ENCODE results near the gene BRD3. TPM values are rescaled to one million over a fixed set of nuclear protein-coding genes. Genes with fewer than 3 reads are reported as not detected.

BRD3 gene
- total RNA-seq, 1 experiment from 2014 or later, result 47.3 TPM

DNA sequence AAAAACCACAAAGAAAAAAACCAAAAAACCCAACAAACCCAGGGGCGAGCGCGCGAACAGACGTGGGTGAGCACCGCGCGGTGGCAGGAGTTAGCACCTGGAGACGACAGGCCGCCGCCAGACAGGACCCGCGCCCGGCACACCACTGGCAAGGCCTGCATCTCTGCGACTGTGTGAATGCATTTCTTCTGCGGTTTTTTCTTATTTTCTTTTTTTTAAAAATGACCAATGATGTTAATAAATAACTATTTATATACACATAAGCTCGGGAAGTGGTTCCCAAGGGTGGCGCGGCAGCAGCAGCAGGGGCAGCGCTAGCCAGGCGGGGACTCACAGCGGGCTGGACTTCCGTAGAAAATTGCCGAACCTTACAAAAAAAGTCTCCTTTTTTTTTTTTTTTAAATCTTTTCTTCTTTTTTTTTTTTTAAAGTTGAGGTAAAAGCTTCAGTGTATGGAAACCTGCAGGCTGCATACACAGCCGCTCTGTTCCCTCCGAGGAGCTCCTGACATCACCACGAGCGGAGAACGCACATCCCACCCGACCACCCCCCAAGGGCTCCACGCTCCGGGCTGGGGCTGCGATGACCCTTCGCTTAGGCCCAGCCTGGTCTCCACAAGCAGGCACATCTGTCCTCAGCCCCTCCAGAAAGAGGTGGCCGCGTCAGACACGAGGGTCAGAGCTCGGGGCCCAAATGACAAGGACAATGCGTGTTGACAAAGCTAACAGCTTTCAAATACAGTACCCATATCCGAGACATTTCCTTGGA is 35.2 kb downstream of the BRD3 start:
- no TSS peak for BruUV-seq (replicated peaks)
- peaks cover 7% of the 10 kb centered on the region; the same call in 1 of the 2 replicates for H3K36me3 ChIP-seq (ENCODE audit: low read depth)

GRCh38 chr9:134031783-134032182 is 36.0 kb downstream of the BRD3 start:
- Histone ChIP-seq H3K36me3 (ENCODE audit: low read depth) (peaks cover 7% of the 10 kb centered on the region; the same call in 1 of the 2 replicates), H2AFZ (no peak overlapping the region), H3K79me2 (ENCODE audit: low read depth) (no peaks in the 10 kb centered on the region), H3K4me2 (no peak overlapping the region), H4K20me1 (ENCODE audit: insufficient read depth) (no peaks in the 10 kb centered on the region), H3K4me3 (no peak overlapping the region), H3K9me3 (ENCODE audit: insufficient read depth, low read depth) (no peaks in the 10 kb centered on the region), H3K9me2 (ENCODE audit: insufficient read depth) (no peaks in the 10 kb centered on the region), H3F3A (ENCODE audit: insufficient read depth, low read depth) (peaks cover 9% of the 10 kb centered on the region; the same call in 1 of the 2 replicates), H3K27me3 (ENCODE audit: insufficient read depth, low read depth) (no peaks in the 10 kb centered on the region), H3K4me1 (replicated peaks; ENCODE audit: insufficient read depth) (no peaks in the 10 kb centered on the region), H3K27ac (no peak overlapping the region)
- intact Hi-C loops (cut with micrococcal nuclease; ENCODE audit: unreplicated experiment), result no loop called here
- ChIA-PET CTCF (no interaction called here), POLR2A (ENCODE audit: unreplicated experiment) (no interaction called here)
- TF ChIP-seq, protein P1, sequence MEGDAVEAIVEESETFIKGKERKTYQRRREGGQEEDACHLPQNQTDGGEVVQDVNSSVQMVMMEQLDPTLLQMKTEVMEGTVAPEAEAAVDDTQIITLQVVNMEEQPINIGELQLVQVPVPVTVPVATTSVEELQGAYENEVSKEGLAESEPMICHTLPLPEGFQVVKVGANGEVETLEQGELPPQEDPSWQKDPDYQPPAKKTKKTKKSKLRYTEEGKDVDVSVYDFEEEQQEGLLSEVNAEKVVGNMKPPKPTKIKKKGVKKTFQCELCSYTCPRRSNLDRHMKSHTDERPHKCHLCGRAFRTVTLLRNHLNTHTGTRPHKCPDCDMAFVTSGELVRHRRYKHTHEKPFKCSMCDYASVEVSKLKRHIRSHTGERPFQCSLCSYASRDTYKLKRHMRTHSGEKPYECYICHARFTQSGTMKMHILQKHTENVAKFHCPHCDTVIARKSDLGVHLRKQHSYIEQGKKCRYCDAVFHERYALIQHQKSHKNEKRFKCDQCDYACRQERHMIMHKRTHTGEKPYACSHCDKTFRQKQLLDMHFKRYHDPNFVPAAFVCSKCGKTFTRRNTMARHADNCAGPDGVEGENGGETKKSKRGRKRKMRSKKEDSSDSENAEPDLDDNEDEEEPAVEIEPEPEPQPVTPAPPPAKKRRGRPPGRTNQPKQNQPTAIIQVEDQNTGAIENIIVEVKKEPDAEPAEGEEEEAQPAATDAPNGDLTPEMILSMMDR (conservative IDR thresholded peaks at IDR 0.05), result no peak
- no peak for TF ChIP-seq EZH2 (IDR thresholded peaks at IDR 0.05; ENCODE audit: low read depth)
- DNase-seq, result no peak
- BruUV-seq (replicated peaks), result no TSS peak

More for the DNA sequence above, 35.2 kb downstream of the BRD3 start:
- no peak overlapping the region for H3K27ac ChIP-seq
- no peaks in the 10 kb centered on the region for H3K4me1 ChIP-seq (replicated peaks; ENCODE audit: insufficient read depth)
- no peaks in the 10 kb centered on the region for H4K20me1 ChIP-seq (ENCODE audit: insufficient read depth)
- no peak for TF ChIP-seq EZH2 (IDR thresholded peaks at IDR 0.05; ENCODE audit: low read depth)
- TF ChIP-seq, protein P1 (conservative IDR thresholded peaks at IDR 0.05), result no peak
- ChIA-PET POLR2A (ENCODE audit: unreplicated experiment) (no interaction called here), CTCF (no interaction called here)
- peaks cover 6% of the 10 kb centered on the region; the same call in 1 of the 2 replicates for H3F3A ChIP-seq (ENCODE audit: insufficient read depth, low read depth)
- no peaks in the 10 kb centered on the region for H3K79me2 ChIP-seq (ENCODE audit: low read depth)
- H3K4me2 ChIP-seq, result no peak overlapping the region
- intact Hi-C loops (cut with micrococcal nuclease; ENCODE audit: unreplicated experiment), result no loop called here
- no peaks in the 10 kb centered on the region for H3K9me3 ChIP-seq (ENCODE audit: insufficient read depth, low read depth)
- no peak for DNase-seq
- H3K4me3 ChIP-seq, result no peak overlapping the region
- no peaks in the 10 kb centered on the region for H3K9me2 ChIP-seq (ENCODE audit: insufficient read depth)
- no peaks in the 10 kb centered on the region for H3K27me3 ChIP-seq (ENCODE audit: insufficient read depth, low read depth)
- no peak overlapping the region for H2AFZ ChIP-seq

GRCh38 chr9:134030821-134031470 is 36.9 kb downstream of the BRD3 start:
- no peak for DNase-seq
- Histone ChIP-seq H3F3A (ENCODE audit: insufficient read depth, low read depth) (peaks cover 11% of the 10 kb centered on the region; the same call in 1 of the 2 replicates), H3K27me3 (ENCODE audit: insufficient read depth, low read depth) (no peaks in the 10 kb centered on the region), H3K4me1 (replicated peaks; ENCODE audit: insufficient read depth) (0 out of 2 replicates have a peak, but pooled peaks cover 3% of the 10 kb centered on the region), H3K4me2 (no peak overlapping the region), H4K20me1 (ENCODE audit: insufficient read depth) (no peaks in the 10 kb centered on the region), H3K27ac (no peak overlapping the region), H2AFZ (no peak overlapping the region), H3K36me3 (ENCODE audit: low read depth) (0 out of 2 replicates have a peak, but pooled peaks cover 7% of the 10 kb centered on the region), H3K9me2 (ENCODE audit: insufficient read depth) (no peaks in the 10 kb centered on the region), H3K4me3 (no peak overlapping the region), H3K9me3 (ENCODE audit: insufficient read depth, low read depth) (no peaks in the 10 kb centered on the region), H3K79me2 (ENCODE audit: low read depth) (no peaks in the 10 kb centered on the region)
- intact Hi-C loops (cut with micrococcal nuclease; ENCODE audit: unreplicated experiment), result no loop called here
- BruUV-seq (replicated peaks), result no TSS peak
- POLR2A ChIA-PET (ENCODE audit: unreplicated experiment), result no interaction called here
- no peak for TF ChIP-seq EZH2 (IDR thresholded peaks at IDR 0.05; ENCODE audit: low read depth)
- TF ChIP-seq, protein P1 (conservative IDR thresholded peaks at IDR 0.05), result no peak
- CTCF ChIA-PET, result interaction anchor here (0.7 kb wide), 1 partner anchor 260 kb away, joined by 9 read pairs; no protein-coding TSS in a partner anchor
